B cell (primary cell): ENCODE data around the gene USP17L25. TPM values are rescaled to one million over a fixed set of nuclear protein-coding genes. Genes with fewer than 3 reads are reported as not detected.
"Not testable (repeated sequence)": the region's sequence is repeated elsewhere in the genome, so short reads cannot be mapped to it uniquely, and the experiment has no call there.

Experiments used
- ATAC-seq: fragments of 200-7000 bp; cut with Tn5 transposase; one replicate; pipeline ENCODE4 v1.10.0; 2021; ENCODE audit warnings: low read depth, mild to moderate bottlenecking, moderate number of reproducible peaks, moderate library complexity
- CTCF ChIA-PET: fragments of 350-600 bp; sonication (Branson Sonifier 250); formaldehyde crosslinking; loops from one replicate; lab custom pipeline; 2021; ENCODE audit warnings: antibody characterized with exemption, inconsistent platforms; lab: Charles Lee
- POLR2A ChIA-PET: fragments of 350-600 bp; sonication (Branson Sonifier 250); formaldehyde crosslinking; loops from one replicate; lab custom pipeline; 2021; ENCODE audit warnings: antibody characterized with exemption; lab: Charles Lee
- DNase-seq: peaks from one replicate; pipeline ENCODE4 v3.0.0; 2013
- H2AFZ ChIP-seq: 2 replicates; pipeline ENCODE4 v1.6.1; 2012; ENCODE audit warnings: mild to moderate bottlenecking, low read depth, low read length; ENCODE audit not compliant: insufficient read depth, poor library complexity, severe bottlenecking
- H3K27ac ChIP-seq, 2 donors: 1 replicate in 1 of 2; 2 replicates in 1 of 2; pipeline ENCODE4 v1.5.1; 2012 to 2013; ENCODE audit warnings: low read length in 2 of 2, mild to moderate bottlenecking in 2 of 2, moderate library complexity in 1 of 2
- H3K27me3 ChIP-seq, 4 experiments: fragments of 200-600 bp in 1 of 4; sonication (generic) in 1 of 4; replicated peaks in 1 of 4; 1 replicate in 2 of 4; 2 replicates in 2 of 4; pipeline versions ENCODE4 v1.6.1 to v1.7.0; 2013 to 2016; ENCODE audit warnings: low read length in 3 of 4, mild to moderate bottlenecking in 2 of 4, mixed read lengths in 1 of 4, moderate library complexity in 1 of 4; ENCODE audit not compliant: insufficient read depth in 4 of 4, control insufficient read depth in 3 of 4; ENCODE audit errors: control extremely low read depth in 1 of 4
- H3K36me3 ChIP-seq, 2 experiments: replicated peaks in 1 of 2; 1 replicate in 1 of 2; 2 replicates in 1 of 2; pipeline versions ENCODE4 v1.6.1 to v1.7.1; 2013; ENCODE audit warnings: low read length in 1 of 2; ENCODE audit not compliant: insufficient read depth in 2 of 2, control insufficient read depth in 1 of 2; ENCODE audit errors: control extremely low read depth in 1 of 2, extremely low read depth in 1 of 2
- H3K4me1 ChIP-seq, 2 donors: fragments of 200-600 bp in 1 of 2; sonication (generic) in 1 of 2; 1 replicate in 1 of 2; 2 replicates in 1 of 2; pipeline versions ENCODE4 v1.5.1 to v1.6.1; 2013 to 2017; ENCODE audit warnings: low read length in 2 of 2; ENCODE audit not compliant: control insufficient read depth in 2 of 2, insufficient read depth in 2 of 2
- H3K4me2 ChIP-seq: replicated peaks from 2 replicates; pipeline ENCODE3; 2012; ENCODE audit warnings: mild to moderate bottlenecking, low read depth, low read length; ENCODE audit not compliant: poor library complexity, severe bottlenecking
- H3K4me3 ChIP-seq, 5 experiments: fragments of 200-600 bp in 1 of 5; sonication (generic) in 1 of 5; 1 replicate in 3 of 5; 2 replicates in 2 of 5; pipeline versions ENCODE4 v1.5.1 to v1.7.0; 2011 to 2016; ENCODE audit warnings: low read length in 4 of 5, mild to moderate bottlenecking in 4 of 5, low read depth in 2 of 5, control low read depth in 1 of 5, moderate library complexity in 1 of 5; ENCODE audit not compliant: insufficient read depth in 1 of 5; ENCODE audit errors: control extremely low read depth in 1 of 5, extremely low read depth in 1 of 5
- H3K79me2 ChIP-seq: fragments of 200-600 bp; sonication (generic); one replicate; pipeline ENCODE4 v1.6.0; 2016; ENCODE audit warnings: low read length; ENCODE audit not compliant: control insufficient read depth, insufficient read depth
- H3K9ac ChIP-seq: fragments of 200-600 bp; sonication (generic); 2 replicates; pipeline ENCODE4 v1.6.1; 2017; ENCODE audit warnings: mild to moderate bottlenecking, low read length, moderate library complexity
- H3K9me3 ChIP-seq, 3 donors: one replicate each; pipeline versions ENCODE4 v1.6.1 to v1.7.1; 2013; ENCODE audit warnings: low read length in 2 of 3; ENCODE audit not compliant: control insufficient read depth in 2 of 3, insufficient read depth in 1 of 3; ENCODE audit errors: control extremely low read depth in 1 of 3
- H4K20me1 ChIP-seq: 2 replicates; pipeline ENCODE4 v1.6.0; 2012; ENCODE audit warnings: mild to moderate bottlenecking, low read length; ENCODE audit not compliant: insufficient read depth, control insufficient read depth, poor library complexity, severe bottlenecking
- H3K27ac Mint-ChIP-seq: one replicate; pipeline ENCODE4 v1.8.0; 2021; ENCODE audit warnings: mixed read lengths
- H3K27me3 Mint-ChIP-seq: one replicate; pipeline ENCODE4 v1.8.0; 2021; ENCODE audit warnings: mixed read lengths
- H3K4me1 Mint-ChIP-seq: one replicate; pipeline ENCODE4 v1.8.0; 2021; ENCODE audit warnings: mixed read lengths
- H3K4me3 Mint-ChIP-seq: one replicate; pipeline ENCODE4 v1.8.0; 2021; ENCODE audit warnings: mixed read lengths
- H3K9me3 Mint-ChIP-seq: one replicate; pipeline ENCODE4 v1.8.0; 2022; ENCODE audit warnings: mixed read lengths; ENCODE audit not compliant: insufficient read depth
- WGBS: methylation state at CpG from one replicate; pipeline ENCODE4 v1.1.5; 2013; ENCODE audit warnings: missing lambda C conversion rate; ENCODE audit not compliant: insufficient coverage; 5-methylcytosine and 5-hydroxymethylcytosine counted together
- intact Hi-C: fragments of 100-400 bp; cut with micrococcal nuclease; formaldehyde crosslinking; loops from one replicate; pipeline ENCODE4 v1.10.0; 2022
- polyA minus RNA-seq: library from RNA; depleted of rRNA, polyadenylated mRNA; stranded (reverse); fragments of >200 nt; gene quantifications from 2 replicates; pipeline ENCODE4 v1.2.3, GENCODE V29; 2012
- polyA plus RNA-seq: library from polyadenylated mRNA; depleted of rRNA; stranded (reverse); fragments of >200 nt; gene quantifications from 2 replicates; pipeline ENCODE4 v1.2.3, GENCODE V29; 2012
- total RNA-seq, 2 donors: library from RNA; stranded (reverse); fragments of 120-200 nt in 1 of 2; gene quantifications; 1 replicate in 1 of 2; 2 replicates in 1 of 2; pipeline versions ENCODE4 v1.2.3 to v1.2.4, GENCODE V29; 2013 to 2022

Gene USP17L25
- total RNA-seq (not detected in 2 replicates), polyA plus RNA-seq (not detected in 2 replicates), polyA minus RNA-seq (not detected in 2 replicates)
- not detected for total RNA-seq (2013)

GRCh38 chr4:9329611-9330010 is at the start of gene USP17L25:
Gene USP17L25, plus strand, starts transcription at chr4:9329911. Its CDS starts 0 bp downstream, at chr4:9329911.
- POLR2A ChIA-PET, intact Hi-C loops, H2AFZ ChIP-seq, H3K27ac Mint-ChIP-seq, H3K27me3 Mint-ChIP-seq, H3K9me3 ChIP-seq, H4K20me1 ChIP-seq, DNase-seq, H3K4me2 ChIP-seq, H3K4me1 Mint-ChIP-seq, H3K79me2 ChIP-seq, H3K36me3 ChIP-seq, H3K4me3 ChIP-seq, H3K4me3 Mint-ChIP-seq, ATAC-seq, H3K27me3 ChIP-seq, CTCF ChIA-PET, H3K27ac ChIP-seq, H3K9ac ChIP-seq, H3K4me1 ChIP-seq, H3K9me3 Mint-ChIP-seq: not testable (repeated sequence)
- no CpG with 5 or more reads among the region's 15 CpGs for WGBS

GRCh38 chr4:9324191-9324590 is 5.5 kb upstream of the USP17L25 start:
- H2AFZ ChIP-seq, DNase-seq, H4K20me1 ChIP-seq, H3K36me3 ChIP-seq, H3K4me3 ChIP-seq, intact Hi-C loops, H3K9me3 ChIP-seq, H3K4me2 ChIP-seq, H3K27ac ChIP-seq, H3K4me1 Mint-ChIP-seq, H3K27me3 Mint-ChIP-seq, H3K9ac ChIP-seq, H3K4me3 Mint-ChIP-seq, POLR2A ChIA-PET, ATAC-seq, H3K79me2 ChIP-seq, H3K27ac Mint-ChIP-seq, H3K9me3 Mint-ChIP-seq, CTCF ChIA-PET, H3K4me1 ChIP-seq, H3K27me3 ChIP-seq: not testable (repeated sequence)
- no CpG with 5 or more reads among the region's 13 CpGs for WGBS

GRCh38 chr4:9324865-9325264 is 4.8 kb upstream of the USP17L25 start, which contains the start of gene USP17L24:
Gene USP17L24, plus strand, starts transcription at chr4:9325165. Its CDS starts 0 bp downstream, at chr4:9325165.
- H3K9me3 ChIP-seq, H3K27me3 ChIP-seq, H3K79me2 ChIP-seq, H3K27ac ChIP-seq, H3K36me3 ChIP-seq, H2AFZ ChIP-seq, H3K27ac Mint-ChIP-seq, H3K4me3 Mint-ChIP-seq, H3K4me1 Mint-ChIP-seq, H3K4me2 ChIP-seq, H3K9me3 Mint-ChIP-seq, intact Hi-C loops, ATAC-seq, H3K4me1 ChIP-seq, H3K4me3 ChIP-seq, H3K27me3 Mint-ChIP-seq, CTCF ChIA-PET, POLR2A ChIA-PET, DNase-seq, H3K9ac ChIP-seq, H4K20me1 ChIP-seq: not testable (repeated sequence)
- WGBS, result no CpG with 5 or more reads among the region's 15 CpGs

- not testable (repeated sequence) for ATAC-seq
These were observed 4.6 kb downstream of the USP17L25 start, which contains the start of gene USP17L26 for GRCh38 chr4:9334358-9334757. Gene USP17L26, plus strand, starts transcription at chr4:9334658. Its CDS starts 0 bp downstream, at chr4:9334658.

More at GRCh38 chr4:9334358-9334757, 4.6 kb downstream of the USP17L25 start, which contains the start of gene USP17L26:
- H3K79me2 ChIP-seq, H3K36me3 ChIP-seq, POLR2A ChIA-PET, H3K27me3 ChIP-seq, intact Hi-C loops, H3K9ac ChIP-seq, H3K4me3 ChIP-seq, H3K4me3 Mint-ChIP-seq, DNase-seq, H3K4me2 ChIP-seq, H3K27me3 Mint-ChIP-seq, H3K4me1 Mint-ChIP-seq, H3K4me1 ChIP-seq, H4K20me1 ChIP-seq, H2AFZ ChIP-seq, H3K9me3 ChIP-seq, CTCF ChIA-PET, H3K27ac ChIP-seq, H3K9me3 Mint-ChIP-seq, H3K27ac Mint-ChIP-seq: not testable (repeated sequence)
- no CpG with 5 or more reads among the region's 15 CpGs for WGBS
